Activated CD8-positive, alpha-beta memory T cell treated with anti-CD3 and anti-CD28 coated beads for 36 hours (primary cell): Measurements from ENCODE around the gene GSN. TPM values are rescaled to one million over a fixed set of nuclear protein-coding genes. Genes with fewer than 3 reads are reported as not detected.
"Not testable (repeated sequence)": the region's sequence is repeated elsewhere in the genome, so short reads cannot be mapped to it uniquely, and the experiment has no call there.

Experiments used
- CTCF ChIA-PET: fragments of 350-600 bp; sonication (Branson Sonifier 250); formaldehyde crosslinking; loops from one replicate; lab custom pipeline; 2021; ENCODE audit warnings: antibody characterized with exemption; lab: Charles Lee
- POLR2A ChIA-PET: fragments of 350-600 bp; sonication (Branson Sonifier 250); formaldehyde crosslinking; loops from one replicate; lab custom pipeline; 2021; ENCODE audit warnings: antibody characterized with exemption; lab: Charles Lee
- total RNA-seq, 2 experiments: library from RNA; stranded (reverse); gene quantifications; one replicate each; pipeline ENCODE4 v1.2.3, GENCODE V29; 2021

Gene GSN
- total RNA-seq, 2 experiments from 2014 or later: 1.6 to 1.8 TPM

GRCh38 chr9:121282277-121283079, 14.5 kb downstream of the GSN start:
- ChIA-PET POLR2A (no interaction called here), CTCF (no interaction called here)

- POLR2A ChIA-PET: no interaction called here
- CTCF ChIA-PET: no interaction called here
Observed at GRCh38 chr9:121283080-121283398, 15.1 kb downstream of the GSN start.

- ChIA-PET CTCF (no interaction called here), POLR2A (no interaction called here)
Observed at GRCh38 chr9:121283856-121284732, 16.1 kb downstream of the GSN start.

- CTCF ChIA-PET: no interaction called here
- POLR2A ChIA-PET: no interaction called here
Observed at GRCh38 chr9:121284733-121285451, 16.9 kb downstream of the GSN start.

GRCh38 chr9:121285835-121286687, 18.1 kb downstream of the GSN start:
- ChIA-PET CTCF (interaction anchor here (4.0 kb wide), 1 partner anchor 7 kb away, joined by 16 read pairs; no protein-coding TSS in a partner anchor), POLR2A (no interaction called here)

- ChIA-PET CTCF (interaction anchor here (4.0 kb wide), 1 partner anchor 8 kb away, joined by 16 read pairs; no protein-coding TSS in a partner anchor), POLR2A (no interaction called here)
Observed at GRCh38 chr9:121286688-121286972, 18.7 kb downstream of the GSN start.

- ChIA-PET POLR2A (no interaction called here), CTCF (interaction anchor here (4.0 kb wide), 1 partner anchor 8 kb away, joined by 16 read pairs; no protein-coding TSS in a partner anchor)
Observed at GRCh38 chr9:121286973-121287741, 19.2 kb downstream of the GSN start.

GRCh38 chr9:121288673-121289025, 20.7 kb downstream of the GSN start:
- ChIA-PET CTCF (interaction anchor here (4.0 kb wide), 1 partner anchor 10 kb away, joined by 16 read pairs; no protein-coding TSS in a partner anchor), POLR2A (no interaction called here)

- ChIA-PET POLR2A (no interaction called here), CTCF (interaction anchor here (4.0 kb wide), 1 partner anchor 10 kb away, joined by 16 read pairs; no protein-coding TSS in a partner anchor)
Observed at GRCh38 chr9:121289026-121289771, 21.2 kb downstream of the GSN start.

- POLR2A ChIA-PET: no interaction called here
Observed at GRCh38 chr9:121289772-121290370, 21.9 kb downstream of the GSN start.

GRCh38 chr9:121291536-121291935, 23.6 kb downstream of the GSN start:
- POLR2A ChIA-PET: not testable (repeated sequence)
- CTCF ChIA-PET: interaction anchor here (0.5 kb wide), 1 partner anchor 230 kb away, joined by 3 read pairs; no protein-coding TSS in a partner anchor

More at GRCh38 chr9:121289772-121290370, 21.9 kb downstream of the GSN start:
- CTCF ChIA-PET: interaction anchor here (4.0 kb wide), 1 partner anchor 11 kb away, joined by 16 read pairs; no protein-coding TSS in a partner anchor

- ChIA-PET CTCF (interaction anchor here (0.6 kb wide), 1 partner anchor 77 kb away, joined by 3 read pairs; no protein-coding TSS in a partner anchor), POLR2A (no interaction called here)
Observed at GRCh38 chr9:121292051-121292450, 24.1 kb downstream of the GSN start.

GRCh38 chr9:121292801-121293241, 24.9 kb downstream of the GSN start:
- POLR2A ChIA-PET: no interaction called here
- CTCF ChIA-PET: no interaction called here

- ChIA-PET POLR2A (no interaction called here), CTCF (no interaction called here)
Observed at GRCh38 chr9:121294151-121294743, 26.3 kb downstream of the GSN start.

- POLR2A ChIA-PET: no interaction called here
- CTCF ChIA-PET: no interaction called here
Observed at GRCh38 chr9:121294866-121295661, 27.1 kb downstream of the GSN start.
